Measurements from ENCODE around the gene TIMM22.

DNA sequence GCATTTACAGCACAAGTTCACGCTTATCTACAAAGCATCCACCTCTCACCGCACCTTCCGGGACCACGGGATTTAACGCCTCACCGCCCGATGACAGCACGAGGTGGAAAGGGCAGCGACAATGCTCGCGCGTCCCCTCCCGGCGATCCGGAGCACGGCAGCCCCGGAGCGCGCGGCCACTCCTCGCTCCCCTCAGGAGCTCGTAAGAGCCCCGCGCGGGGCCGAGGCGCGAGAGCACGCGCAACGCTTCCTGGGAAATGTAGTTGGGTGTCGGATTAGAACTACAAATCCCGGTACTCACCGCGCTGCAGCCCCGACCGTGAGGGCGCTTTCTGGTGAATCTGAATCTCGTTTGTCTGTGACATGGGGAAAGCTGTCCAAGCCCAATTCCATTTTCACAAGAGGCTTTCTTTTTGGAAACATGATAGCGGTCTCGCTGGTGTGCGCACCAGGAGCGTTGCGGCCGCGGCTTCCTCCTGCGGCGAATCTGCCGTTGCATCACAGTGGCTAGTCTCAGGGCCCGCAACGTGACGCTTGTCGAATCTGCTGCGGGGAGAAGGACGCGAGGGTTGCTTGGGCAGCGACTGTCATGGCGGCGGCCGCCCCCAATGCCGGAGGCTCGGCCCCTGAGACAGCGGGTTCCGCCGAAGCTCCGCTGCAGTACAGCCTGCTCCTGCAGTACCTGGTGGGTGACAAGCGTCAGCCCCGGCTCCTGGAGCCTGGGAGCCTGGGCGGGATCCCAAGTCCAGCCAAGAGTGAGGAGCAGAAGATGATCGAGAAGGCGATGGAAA lies at the start of gene TIMM22:
- TF ChIP-seq, protein P1, sequence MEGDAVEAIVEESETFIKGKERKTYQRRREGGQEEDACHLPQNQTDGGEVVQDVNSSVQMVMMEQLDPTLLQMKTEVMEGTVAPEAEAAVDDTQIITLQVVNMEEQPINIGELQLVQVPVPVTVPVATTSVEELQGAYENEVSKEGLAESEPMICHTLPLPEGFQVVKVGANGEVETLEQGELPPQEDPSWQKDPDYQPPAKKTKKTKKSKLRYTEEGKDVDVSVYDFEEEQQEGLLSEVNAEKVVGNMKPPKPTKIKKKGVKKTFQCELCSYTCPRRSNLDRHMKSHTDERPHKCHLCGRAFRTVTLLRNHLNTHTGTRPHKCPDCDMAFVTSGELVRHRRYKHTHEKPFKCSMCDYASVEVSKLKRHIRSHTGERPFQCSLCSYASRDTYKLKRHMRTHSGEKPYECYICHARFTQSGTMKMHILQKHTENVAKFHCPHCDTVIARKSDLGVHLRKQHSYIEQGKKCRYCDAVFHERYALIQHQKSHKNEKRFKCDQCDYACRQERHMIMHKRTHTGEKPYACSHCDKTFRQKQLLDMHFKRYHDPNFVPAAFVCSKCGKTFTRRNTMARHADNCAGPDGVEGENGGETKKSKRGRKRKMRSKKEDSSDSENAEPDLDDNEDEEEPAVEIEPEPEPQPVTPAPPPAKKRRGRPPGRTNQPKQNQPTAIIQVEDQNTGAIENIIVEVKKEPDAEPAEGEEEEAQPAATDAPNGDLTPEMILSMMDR (IDR thresholded peaks at IDR 0.05): peak in 5 of 7 experiments; percentile 90 to 96 (median 95)
- TF ChIP-seq POLR2AphosphoS5 (IDR thresholded peaks at IDR 0.05) (peak; percentile 29 to 94 (median 82)), POLR2A (IDR thresholded peaks at IDR 0.05) (peak in 2 of 4 donors; percentile 32 to 44), EP300 (IDR thresholded peaks at IDR 0.05) (no peak)

Measured in stomach (tissue), 4 donors.